ENCODE data around the gene MLNR. TPM values are rescaled to one million over a fixed set of nuclear protein-coding genes. Genes with fewer than 3 reads are reported as not detected.

Gene MLNR
- total RNA-seq, 2 experiments from 2014 or later, result not detected

DNA sequence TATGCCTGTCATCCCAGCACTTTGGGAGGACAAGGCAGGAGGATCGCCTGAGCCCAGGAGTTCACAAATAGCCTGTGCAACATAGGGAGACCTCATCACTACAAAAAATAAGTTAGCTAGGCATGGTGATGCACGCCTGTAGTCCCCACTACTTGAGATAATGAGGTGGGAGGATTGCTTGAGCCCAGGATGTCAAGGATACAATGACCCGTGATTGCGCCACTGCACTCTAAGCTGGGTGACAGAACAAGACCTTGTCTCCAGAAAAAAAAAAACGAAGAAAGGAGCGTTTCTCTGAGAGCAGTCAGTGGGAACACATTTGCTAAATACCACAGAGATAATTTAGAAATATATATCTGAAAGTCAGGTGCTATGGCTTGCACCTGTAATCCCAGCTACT lies 39.4 kb downstream of the MLNR start:
- CTCF ChIA-PET, result no interaction called here
- TF ChIP-seq, protein P1, sequence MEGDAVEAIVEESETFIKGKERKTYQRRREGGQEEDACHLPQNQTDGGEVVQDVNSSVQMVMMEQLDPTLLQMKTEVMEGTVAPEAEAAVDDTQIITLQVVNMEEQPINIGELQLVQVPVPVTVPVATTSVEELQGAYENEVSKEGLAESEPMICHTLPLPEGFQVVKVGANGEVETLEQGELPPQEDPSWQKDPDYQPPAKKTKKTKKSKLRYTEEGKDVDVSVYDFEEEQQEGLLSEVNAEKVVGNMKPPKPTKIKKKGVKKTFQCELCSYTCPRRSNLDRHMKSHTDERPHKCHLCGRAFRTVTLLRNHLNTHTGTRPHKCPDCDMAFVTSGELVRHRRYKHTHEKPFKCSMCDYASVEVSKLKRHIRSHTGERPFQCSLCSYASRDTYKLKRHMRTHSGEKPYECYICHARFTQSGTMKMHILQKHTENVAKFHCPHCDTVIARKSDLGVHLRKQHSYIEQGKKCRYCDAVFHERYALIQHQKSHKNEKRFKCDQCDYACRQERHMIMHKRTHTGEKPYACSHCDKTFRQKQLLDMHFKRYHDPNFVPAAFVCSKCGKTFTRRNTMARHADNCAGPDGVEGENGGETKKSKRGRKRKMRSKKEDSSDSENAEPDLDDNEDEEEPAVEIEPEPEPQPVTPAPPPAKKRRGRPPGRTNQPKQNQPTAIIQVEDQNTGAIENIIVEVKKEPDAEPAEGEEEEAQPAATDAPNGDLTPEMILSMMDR (IDR thresholded peaks at IDR 0.05), result no peak
- Histone ChIP-seq H3K36me3 (ENCODE audit: insufficient read depth, low read length) (peaks cover 48% of the 10 kb centered on the region), H3K27ac (ENCODE audit: low read depth in 1 of 2, low read length in 2 of 2) (no peak overlapping the region), H3K4me3 (ENCODE audit: low read length) (no peak overlapping the region), H3K4me1 (ENCODE audit: insufficient read depth, low read length) (no peaks in the 10 kb centered on the region), H3K9me3 (ENCODE audit: control insufficient read depth in 1 of 2, insufficient read depth in 1 of 2, low read length in 2 of 2) (no peaks in the 10 kb centered on the region), H3K27me3 (ENCODE audit: control insufficient read depth in 1 of 2, insufficient read depth in 2 of 2, low read length in 2 of 2) (no peaks in the 10 kb centered on the region)
- Mint-ChIP-seq H3K9me3 (no peaks in the 10 kb centered on the region), H3K27me3 (no peaks in the 10 kb centered on the region), H3K27ac (no peak overlapping the region), H3K4me1 (ENCODE audit: low read depth) (peaks cover 34% of the 10 kb centered on the region), H3K4me3 (no peak overlapping the region), H3K36me3 (ENCODE audit: low read depth) (peaks cover 78% of the 10 kb centered on the region)
- POLR2A ChIA-PET, result interaction anchor here (0.8 to 2.8 kb wide), 2 partner anchors 11 to 12 kb away, joined by 3 to 26 read pairs; partner anchors contain the start of gene CDADC1
- intact Hi-C loops (cut with DNase I, micrococcal nuclease), result no loop called here
- DNase-seq, result no peak
- no peak for ATAC-seq (ENCODE audit: poor library complexity)

DNA sequence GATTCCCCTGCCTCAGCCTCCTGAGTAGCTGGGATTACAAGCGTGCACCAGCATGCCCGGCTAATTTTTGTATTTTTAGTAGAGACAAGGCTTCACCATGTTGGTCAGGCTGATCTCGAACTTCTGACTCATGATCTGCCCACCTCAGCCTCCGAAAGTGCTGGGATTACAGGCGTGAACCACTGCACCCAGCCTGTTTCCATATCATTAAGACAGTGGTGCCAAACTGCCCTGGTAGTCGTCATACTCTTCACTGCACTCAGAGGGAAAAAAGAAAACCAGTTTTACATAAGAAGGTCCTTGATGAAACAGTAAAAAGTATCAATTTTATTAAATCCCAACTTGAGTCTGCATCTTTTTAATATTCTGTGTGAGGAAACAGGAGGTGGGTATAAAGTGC lies 42.5 kb downstream of the MLNR start:
- Mint-ChIP-seq H3K4me1 (ENCODE audit: low read depth) (peaks cover 11% of the 10 kb centered on the region), H3K4me3 (no peak overlapping the region), H3K36me3 (ENCODE audit: low read depth) (peaks cover 54% of the 10 kb centered on the region), H3K27me3 (no peaks in the 10 kb centered on the region), H3K9me3 (no peaks in the 10 kb centered on the region), H3K27ac (no peak overlapping the region)
- TF ChIP-seq, protein P1 (IDR thresholded peaks at IDR 0.05), result no peak
- H3K4me1 ChIP-seq (ENCODE audit: insufficient read depth, low read length), result no peaks in the 10 kb centered on the region
- H3K9me3 ChIP-seq (ENCODE audit: control insufficient read depth in 1 of 2, insufficient read depth in 1 of 2, low read length in 2 of 2), result no peaks in the 10 kb centered on the region
- ATAC-seq (ENCODE audit: poor library complexity) (no peak), DNase-seq (no peak)
- no peak overlapping the region for H3K27ac ChIP-seq (ENCODE audit: low read depth in 1 of 2, low read length in 2 of 2)
- POLR2A ChIA-PET, result no interaction called here
- H3K4me3 ChIP-seq (ENCODE audit: low read length), result no peak overlapping the region
- CTCF ChIA-PET, result no interaction called here
- no peaks in the 10 kb centered on the region for H3K27me3 ChIP-seq (ENCODE audit: control insufficient read depth in 1 of 2, insufficient read depth in 2 of 2, low read length in 2 of 2)
- intact Hi-C loops (cut with DNase I, micrococcal nuclease), result no loop called here
- H3K36me3 ChIP-seq (ENCODE audit: insufficient read depth, low read length), result peaks cover 35% of the 10 kb centered on the region

DNA sequence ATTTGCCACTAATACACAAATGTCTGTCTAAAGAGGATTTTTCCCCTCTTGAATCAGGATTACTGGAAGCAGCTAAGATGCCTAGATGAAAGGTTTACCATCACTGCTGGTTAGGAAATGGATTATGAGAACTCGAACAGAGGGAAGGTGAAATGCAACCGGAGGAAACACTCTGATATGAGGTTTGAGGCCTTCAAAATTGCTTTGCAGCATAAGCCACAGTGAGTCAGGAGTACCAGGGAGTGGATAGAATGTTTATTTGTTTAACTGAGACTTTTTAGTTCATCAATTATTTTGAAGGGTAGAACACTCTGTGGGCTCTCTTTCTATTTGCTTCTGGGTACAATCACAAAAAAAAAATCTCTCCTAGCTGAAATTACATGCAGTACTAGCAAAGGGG lies 45.7 kb downstream of the MLNR start:
- H3K36me3 Mint-ChIP-seq (ENCODE audit: low read depth), result peaks cover 37% of the 10 kb centered on the region
- no peak overlapping the region for H3K27ac Mint-ChIP-seq

More for the DNA sequence above, 45.7 kb downstream of the MLNR start:
- Mint-ChIP-seq H3K9me3 (no peaks in the 10 kb centered on the region), H3K4me3 (no peak overlapping the region), H3K27me3 (no peaks in the 10 kb centered on the region), H3K4me1 (ENCODE audit: low read depth) (no peaks in the 10 kb centered on the region)
- Histone ChIP-seq H3K27me3 (ENCODE audit: control insufficient read depth in 1 of 2, insufficient read depth in 2 of 2, low read length in 2 of 2) (no peaks in the 10 kb centered on the region), H3K4me1 (ENCODE audit: insufficient read depth, low read length) (no peaks in the 10 kb centered on the region), H3K27ac (ENCODE audit: low read depth in 1 of 2, low read length in 2 of 2) (no peak overlapping the region), H3K36me3 (ENCODE audit: insufficient read depth, low read length) (peaks cover 28% of the 10 kb centered on the region), H3K9me3 (ENCODE audit: control insufficient read depth in 1 of 2, insufficient read depth in 1 of 2, low read length in 2 of 2) (no peaks in the 10 kb centered on the region), H3K4me3 (ENCODE audit: low read length) (no peak overlapping the region)
- ChIA-PET POLR2A (no interaction called here), CTCF (no interaction called here)
- TF ChIP-seq, protein P1 (IDR thresholded peaks at IDR 0.05), result no peak
- ATAC-seq (ENCODE audit: poor library complexity), result no peak
- no peak for DNase-seq
- intact Hi-C loops (cut with DNase I, micrococcal nuclease), result no loop called here
